H9 (cell line): Measurements from ENCODE around the gene FBLN2. TPM values are rescaled to one million over a fixed set of nuclear protein-coding genes. Genes with fewer than 3 reads are reported as not detected.

Experiments
- DNase-seq: peaks from one replicate; pipeline ENCODE4 v3.0.0-alpha.2; 2017
- H2AFZ ChIP-seq: one replicate; pipeline ENCODE4 v1.6.1; 2013; ENCODE audit warnings: mild to moderate bottlenecking, low read length, control low read depth, moderate library complexity
- H2AK5ac ChIP-seq: 2 replicates; pipeline ENCODE4 v1.6.1; 2013; ENCODE audit warnings: low read length, control low read depth, mixed read lengths; ENCODE audit not compliant: insufficient read length
- H2BK120ac ChIP-seq: one replicate; pipeline ENCODE4 v1.6.1; 2013; ENCODE audit warnings: low read depth, mild to moderate bottlenecking, low read length, control low read depth, inconsistent platforms; ENCODE audit not compliant: poor library complexity, severe bottlenecking
- H2BK12ac ChIP-seq: 2 replicates; pipeline ENCODE4 v1.6.1; 2013; ENCODE audit warnings: low read length, control low read depth, mixed read lengths, low read depth; ENCODE audit not compliant: insufficient read length
- H2BK15ac ChIP-seq: 2 replicates; pipeline ENCODE4 v1.6.1; 2013; ENCODE audit warnings: low read depth, low read length, control low read depth
- H2BK20ac ChIP-seq: one replicate; pipeline ENCODE4 v1.6.1; 2013; ENCODE audit warnings: low read depth, mild to moderate bottlenecking, low read length, control low read depth, inconsistent platforms; ENCODE audit not compliant: poor library complexity, severe bottlenecking
- H2BK5ac ChIP-seq: 2 replicates; pipeline ENCODE4 v1.6.1; 2013; ENCODE audit warnings: low read length, control low read depth, mixed read lengths; ENCODE audit not compliant: insufficient read length
- H3K14ac ChIP-seq: 2 replicates; pipeline ENCODE4 v1.6.1; 2013; ENCODE audit warnings: low read length, control low read depth; ENCODE audit not compliant: insufficient read depth
- H3K18ac ChIP-seq: 2 replicates; pipeline ENCODE4 v1.6.1; 2013; ENCODE audit warnings: low read depth, mild to moderate bottlenecking, mixed read lengths, low read length, control low read depth; ENCODE audit not compliant: insufficient read length
- H3K23ac ChIP-seq: 2 replicates; pipeline ENCODE4 v1.6.1; 2013; ENCODE audit warnings: low read length, control low read depth, mixed read lengths, low read depth; ENCODE audit not compliant: insufficient read length
- H3K23me2 ChIP-seq: 2 replicates; pipeline ENCODE4 v1.6.1; 2013; ENCODE audit warnings: low read depth, mild to moderate bottlenecking, mixed read lengths, low read length, control low read depth; ENCODE audit not compliant: insufficient read length, poor library complexity, severe bottlenecking
- H3K27ac ChIP-seq: 2 replicates; pipeline ENCODE4 v1.5.1; 2013; ENCODE audit warnings: low read length, control low read depth, mixed read lengths, low read depth; ENCODE audit not compliant: insufficient read length
- H3K27me3 ChIP-seq: 2 replicates; pipeline ENCODE4 v1.6.1; 2013; ENCODE audit warnings: low read length, control low read depth, inconsistent platforms; ENCODE audit not compliant: insufficient read depth
- H3K4ac ChIP-seq: 2 replicates; pipeline ENCODE4 v1.6.1; 2013; ENCODE audit warnings: low read depth, mild to moderate bottlenecking, control low read depth, inconsistent platforms, low read length, moderate library complexity
- H3K4me1 ChIP-seq: 2 replicates; pipeline ENCODE4 v1.6.1; 2013; ENCODE audit warnings: low read length, control low read depth, inconsistent platforms; ENCODE audit not compliant: insufficient read depth
- H3K4me2 ChIP-seq: 2 replicates; pipeline ENCODE4 v1.6.1; 2013; ENCODE audit warnings: low read length, control low read depth, mixed read lengths; ENCODE audit not compliant: insufficient read length, insufficient read depth
- H3K56ac ChIP-seq: 2 replicates; pipeline ENCODE4 v1.6.1; 2013; ENCODE audit warnings: low read depth, mild to moderate bottlenecking, mixed read lengths, low read length, control low read depth; ENCODE audit not compliant: insufficient read length
- H3K79me1 ChIP-seq: 2 replicates; pipeline ENCODE4 v1.6.1; 2013; ENCODE audit warnings: low read depth, mild to moderate bottlenecking, moderate library complexity, low read length, control low read depth, inconsistent platforms; ENCODE audit not compliant: insufficient read depth, poor library complexity, severe bottlenecking
- H3K79me2 ChIP-seq: 2 replicates; pipeline ENCODE4 v1.6.1; 2013; ENCODE audit warnings: low read length, control low read depth, inconsistent platforms; ENCODE audit not compliant: insufficient read depth
- H3K9ac ChIP-seq: 2 replicates; pipeline ENCODE4 v1.6.1; 2013; ENCODE audit warnings: low read length, control low read depth, mixed read lengths; ENCODE audit not compliant: insufficient read length; ENCODE audit errors: extremely low read depth
- H3K9me3 ChIP-seq: one replicate; pipeline ENCODE4 v1.6.1; 2013; ENCODE audit warnings: low read depth, low read length, inconsistent platforms; ENCODE audit not compliant: control insufficient read depth
- H3T11ph ChIP-seq: one replicate; pipeline ENCODE4 v1.6.1; 2013; ENCODE audit warnings: mild to moderate bottlenecking, low read length, control low read depth, inconsistent platforms
- H4K20me1 ChIP-seq: one replicate; pipeline ENCODE4 v1.6.1; 2013; ENCODE audit not compliant: control insufficient read depth, insufficient read length, insufficient read depth
- H4K5ac ChIP-seq: 2 replicates; pipeline ENCODE4 v1.6.1; 2013; ENCODE audit warnings: low read depth, mild to moderate bottlenecking, mixed read lengths, low read length, control low read depth; ENCODE audit not compliant: insufficient read length
- H4K8ac ChIP-seq: replicated peaks from 2 replicates; pipeline ENCODE4 v1.6.1; 2013; ENCODE audit warnings: low read length, control low read depth, mixed read lengths, low read depth; ENCODE audit not compliant: insufficient read length
- H4K91ac ChIP-seq: 2 replicates; pipeline ENCODE4 v1.6.1; 2013; ENCODE audit warnings: low read depth, mild to moderate bottlenecking, moderate library complexity, mixed read lengths, low read length, control low read depth; ENCODE audit not compliant: insufficient read length
- H3K27ac Mint-ChIP-seq, 3 experiments: 2 replicates in 2 of 3; 3 replicates in 1 of 3; pipeline ENCODE4 v1.8.0; 2020 to 2021; ENCODE audit warnings: mixed read lengths in 3 of 3, mild to moderate bottlenecking in 1 of 3, moderate library complexity in 1 of 3
- H3K27me3 Mint-ChIP-seq: 2 replicates; pipeline ENCODE4 v1.8.0; 2021; ENCODE audit warnings: low read depth, mild to moderate bottlenecking, moderate library complexity, mixed read lengths
- H3K36me3 Mint-ChIP-seq, 3 experiments: 2 replicates in 2 of 3; 3 replicates in 1 of 3; pipeline ENCODE4 v1.8.0; 2020 to 2021; ENCODE audit warnings: low read depth in 3 of 3, mixed read lengths in 3 of 3; ENCODE audit not compliant: insufficient read depth in 1 of 3
- H3K4me1 Mint-ChIP-seq, 2 experiments: 2 replicates each; pipeline ENCODE4 v1.8.0; 2020; ENCODE audit warnings: mixed read lengths in 2 of 2
- H3K4me3 Mint-ChIP-seq, 2 experiments: 2 replicates in 1 of 2; 3 replicates in 1 of 2; pipeline ENCODE4 v1.8.0; 2020 to 2021; ENCODE audit warnings: mild to moderate bottlenecking in 2 of 2, mixed read lengths in 2 of 2, moderate library complexity in 1 of 2
- H3K9me3 Mint-ChIP-seq, 2 experiments: 2 replicates in 1 of 2; 3 replicates in 1 of 2; pipeline ENCODE4 v1.8.0; 2020; ENCODE audit warnings: mild to moderate bottlenecking in 2 of 2, mixed read lengths in 2 of 2, moderate library complexity in 1 of 2
- WGBS: extraction: QIAGEN DNeasy Blood & Tissue Kit; methylation state at CpG from one replicate; pipeline ENCODE4 v1.1.7; 2013; ENCODE audit warnings: missing lambda C conversion rate, low lambda C conversion rate, mixed read lengths; ENCODE audit not compliant: insufficient read length; ENCODE audit errors: extremely low coverage; 5-methylcytosine and 5-hydroxymethylcytosine counted together
- total RNA-seq: library from RNA; stranded (reverse); gene quantifications from 2 replicates; pipeline ENCODE4 v1.2.1, GENCODE V29; 2021
- TF ChIP-seq, protein P1 (sequence below): fragments of 200-600 bp; sonication (generic); conservative IDR thresholded peaks from 3 replicates; pipeline ENCODE4 v1.8.0; 2021; ENCODE audit warnings: antibody characterized with exemption, mild to moderate bottlenecking

FBLN2 gene
- total RNA-seq, 1 experiment from 2014 or later: 11.8 TPM

- Histone ChIP-seq H3K56ac (no peak overlapping the region), H3K14ac (no peak overlapping the region; the same call in 1 of the 2 replicates), H2BK12ac (no peak overlapping the region), H3K4ac (no peak overlapping the region), H4K5ac (no peak overlapping the region), H3K79me1 (no peaks in the 10 kb centered on the region), H2BK15ac (no peak overlapping the region), H3K27me3 (no peaks in the 10 kb centered on the region), H3T11ph (no peak overlapping the region), H3K9ac (no peak overlapping the region), H2BK5ac (no peak overlapping the region), H3K23me2 (no peaks in the 10 kb centered on the region), H4K20me1 (no peaks in the 10 kb centered on the region), H4K91ac (no peak overlapping the region), H3K9me3 (no peaks in the 10 kb centered on the region), H3K23ac (no peak overlapping the region), H3K18ac (no peak overlapping the region), H2BK20ac (no peak overlapping the region), H3K27ac (no peak overlapping the region), H2AK5ac (no peak overlapping the region), H2BK120ac (no peak overlapping the region), H3K4me1 (peaks cover 5% of the 10 kb centered on the region; the same call in 1 of the 2 replicates), H3K79me2 (no peaks in the 10 kb centered on the region), H2AFZ (no peak overlapping the region), H4K8ac (no peak overlapping the region), H3K4me2 (no peak overlapping the region)
- WGBS: no CpG with 5 or more reads among the region's 18 CpGs
- H3K27ac Mint-ChIP-seq: peak overlapping the region in 2 of 3 experiments; percentile 49 to 57; a peak in 1 of 7 replicates
- no peaks in the 10 kb centered on the region for H3K36me3 Mint-ChIP-seq
- H3K4me3 Mint-ChIP-seq: no peak overlapping the region; a peak in 1 of 5 replicates
- H3K4me1 Mint-ChIP-seq: peaks cover 20 to 23% of the 10 kb centered on the region in 2 experiments
- TF ChIP-seq, protein P1, sequence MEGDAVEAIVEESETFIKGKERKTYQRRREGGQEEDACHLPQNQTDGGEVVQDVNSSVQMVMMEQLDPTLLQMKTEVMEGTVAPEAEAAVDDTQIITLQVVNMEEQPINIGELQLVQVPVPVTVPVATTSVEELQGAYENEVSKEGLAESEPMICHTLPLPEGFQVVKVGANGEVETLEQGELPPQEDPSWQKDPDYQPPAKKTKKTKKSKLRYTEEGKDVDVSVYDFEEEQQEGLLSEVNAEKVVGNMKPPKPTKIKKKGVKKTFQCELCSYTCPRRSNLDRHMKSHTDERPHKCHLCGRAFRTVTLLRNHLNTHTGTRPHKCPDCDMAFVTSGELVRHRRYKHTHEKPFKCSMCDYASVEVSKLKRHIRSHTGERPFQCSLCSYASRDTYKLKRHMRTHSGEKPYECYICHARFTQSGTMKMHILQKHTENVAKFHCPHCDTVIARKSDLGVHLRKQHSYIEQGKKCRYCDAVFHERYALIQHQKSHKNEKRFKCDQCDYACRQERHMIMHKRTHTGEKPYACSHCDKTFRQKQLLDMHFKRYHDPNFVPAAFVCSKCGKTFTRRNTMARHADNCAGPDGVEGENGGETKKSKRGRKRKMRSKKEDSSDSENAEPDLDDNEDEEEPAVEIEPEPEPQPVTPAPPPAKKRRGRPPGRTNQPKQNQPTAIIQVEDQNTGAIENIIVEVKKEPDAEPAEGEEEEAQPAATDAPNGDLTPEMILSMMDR: no peak
- H3K9me3 Mint-ChIP-seq: no peaks in the 10 kb centered on the region
- no peaks in the 10 kb centered on the region for H3K27me3 Mint-ChIP-seq
- peak; percentile 14 for DNase-seq
Measured at GRCh38 chr3:13571831-13572750, 23.2 kb downstream of the FBLN2 start.
